Measurements from ENCODE around the gene P2RX1. TPM values are rescaled to one million over a fixed set of nuclear protein-coding genes. Genes with fewer than 3 reads are reported as not detected.

Gene P2RX1
- total and polyA plus RNA-seq, 2 donors = 19.6 to 126 TPM

DNA sequence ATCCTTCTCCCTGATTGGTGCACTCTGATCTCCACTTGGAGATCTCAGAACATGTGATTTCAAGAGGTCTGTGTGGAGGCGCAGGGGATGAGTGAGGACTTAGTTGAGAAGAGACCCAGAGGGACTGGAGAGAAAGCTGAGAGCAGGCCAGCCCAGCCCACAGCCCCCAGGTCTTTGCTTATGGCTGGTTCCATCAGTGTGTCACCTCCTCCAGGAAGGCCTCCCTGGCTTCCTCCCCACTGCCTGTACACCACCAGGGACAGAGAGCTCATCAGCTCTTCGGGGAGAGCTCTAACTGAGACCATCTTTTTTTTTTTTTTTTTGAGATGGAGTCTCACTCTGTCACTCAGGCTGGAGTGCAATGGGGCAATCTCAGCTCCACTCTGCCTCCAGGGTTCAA is 3.4 kb downstream of the P2RX1 start:
- DNase-seq (ENCODE audit: extremely low spot score) = no peak
- 91% methylated on average over 2 of the region's 2 CpGs for WGBS
- H3K27ac ChIP-seq (ENCODE audit: low read depth) = no peak overlapping the region
- no peaks in the 10 kb centered on the region for H3K36me3 ChIP-seq (ENCODE audit: insufficient read depth)
- H3K4me1 ChIP-seq (ENCODE audit: insufficient read depth) = no peaks in the 10 kb centered on the region
- no peak overlapping the region for H3K4me3 ChIP-seq (ENCODE audit: low read depth, low read length)

DNA sequence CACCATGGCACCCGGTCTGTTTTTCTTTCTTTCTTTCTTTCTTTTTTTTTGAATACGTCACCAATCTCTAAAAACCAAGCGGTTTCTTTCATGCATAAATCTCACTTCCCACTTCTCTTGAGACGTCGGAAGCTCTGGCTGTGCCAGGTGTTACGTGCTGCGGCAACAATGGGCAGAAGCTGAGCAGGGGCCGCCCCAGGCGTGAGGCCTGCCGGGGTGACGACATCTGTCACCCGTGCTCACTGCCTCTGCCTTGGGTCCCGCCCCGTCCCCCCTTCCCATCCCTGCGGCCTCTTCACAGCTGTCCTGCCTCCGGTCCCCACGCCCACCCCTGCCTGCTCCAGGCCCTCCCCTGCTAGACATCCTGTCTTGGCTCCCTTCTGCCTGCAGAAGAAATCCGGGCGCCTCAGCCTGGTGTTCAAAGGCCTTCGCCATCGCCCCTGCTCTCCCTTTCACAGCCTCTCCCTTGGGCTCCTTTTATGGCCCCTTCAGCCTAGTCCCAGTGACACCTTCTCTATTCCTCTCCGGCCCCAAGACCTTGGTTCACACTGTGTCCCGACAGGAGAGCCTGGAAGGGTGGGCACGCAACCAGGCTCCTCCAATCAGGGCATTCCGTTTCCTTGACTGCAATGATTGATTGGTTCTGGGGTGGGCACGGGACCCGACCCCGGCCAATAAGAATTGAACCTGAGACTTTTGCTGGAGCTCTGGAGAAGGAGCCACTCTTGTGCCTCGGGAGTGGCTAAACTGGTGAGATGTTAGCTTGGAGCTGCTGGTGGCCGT is 4.8 kb downstream of the P2RX1 start:
- WGBS = 46% methylated on average over 30 of the region's 30 CpGs
- H3K36me3 ChIP-seq (ENCODE audit: insufficient read depth) = no peaks in the 10 kb centered on the region
- H3K4me1 ChIP-seq (ENCODE audit: insufficient read depth) = no peaks in the 10 kb centered on the region
- H3K27ac ChIP-seq (ENCODE audit: low read depth) = no peak overlapping the region
- H3K4me3 ChIP-seq (ENCODE audit: low read depth, low read length) = no peak overlapping the region
- no peak for DNase-seq (ENCODE audit: extremely low spot score)

DNA sequence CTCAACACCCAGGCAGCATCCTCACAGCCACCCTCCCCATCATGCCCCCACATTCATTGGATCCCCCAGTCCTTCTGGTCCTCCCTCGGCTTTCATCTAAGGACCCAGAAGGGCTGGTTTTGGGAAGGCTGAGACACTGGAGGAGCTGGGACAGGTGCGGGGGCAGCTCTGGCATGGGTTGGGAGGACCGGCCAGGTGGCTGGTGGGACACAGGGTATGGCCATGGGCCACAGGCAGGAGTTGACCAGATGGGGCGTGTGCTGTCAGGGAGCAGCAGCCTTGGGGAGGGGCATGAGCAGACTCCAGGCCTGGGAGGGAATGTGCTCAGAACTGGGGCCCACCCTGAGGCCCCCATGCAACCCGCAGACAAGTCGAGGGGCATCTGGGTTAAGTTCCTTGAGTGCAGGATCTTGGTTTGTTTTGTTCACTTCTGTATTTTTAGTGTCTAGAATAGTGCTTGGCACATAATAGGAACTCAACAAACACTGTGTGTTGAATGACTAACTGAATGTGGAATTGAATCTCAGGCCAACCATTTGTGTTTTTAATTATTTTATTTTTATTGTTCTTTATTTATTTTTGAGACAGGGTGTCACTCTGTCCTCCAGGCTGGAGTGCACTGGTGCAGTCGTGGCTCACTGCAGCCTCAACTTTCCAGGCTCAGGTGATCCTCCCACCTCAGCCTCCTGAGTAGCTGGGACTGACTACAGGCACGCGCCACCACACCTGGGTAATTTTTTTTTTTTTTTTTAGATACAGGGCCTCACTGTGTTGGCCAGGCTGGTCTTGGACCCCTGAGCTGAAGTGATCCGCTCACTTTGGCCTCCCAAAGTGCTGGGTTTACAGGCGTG is 5.6 kb downstream of the P2RX1 start:
- no peak for DNase-seq (ENCODE audit: extremely low spot score)
- no peaks in the 10 kb centered on the region for H3K36me3 ChIP-seq (ENCODE audit: insufficient read depth)
- no peak overlapping the region for H3K27ac ChIP-seq (ENCODE audit: low read depth)
- WGBS = 79% methylated on average over 11 of the region's 11 CpGs
- H3K4me3 ChIP-seq (ENCODE audit: low read depth, low read length) = no peak overlapping the region
- H3K4me1 ChIP-seq (ENCODE audit: insufficient read depth) = no peaks in the 10 kb centered on the region

DNA sequence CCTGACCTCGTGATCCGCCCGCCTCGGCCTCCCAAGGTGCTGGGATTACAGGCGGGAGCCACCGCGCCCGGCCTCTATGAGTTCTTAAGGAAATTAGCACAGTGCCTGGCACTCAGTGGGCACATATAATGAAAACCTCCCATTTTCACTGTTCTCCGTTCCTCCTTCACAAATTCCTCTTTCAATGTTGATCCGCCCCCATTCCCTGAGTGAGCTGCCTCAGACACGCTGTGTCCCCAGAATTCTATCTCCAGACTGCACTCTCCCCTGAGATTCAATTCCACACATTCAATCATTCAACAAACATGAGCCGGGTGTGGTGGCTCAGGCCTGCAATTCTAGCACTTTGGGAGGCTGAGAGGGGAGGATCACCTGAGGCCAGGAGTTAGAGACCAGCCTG is 7.0 kb downstream of the P2RX1 start:
- no peak overlapping the region for H3K27ac ChIP-seq (ENCODE audit: low read depth)
- no peaks in the 10 kb centered on the region for H3K36me3 ChIP-seq (ENCODE audit: insufficient read depth)
- WGBS = 90% methylated on average over 12 of the region's 12 CpGs
- DNase-seq (ENCODE audit: extremely low spot score) = no peak
- H3K4me3 ChIP-seq (ENCODE audit: low read depth, low read length) = no peak overlapping the region
- H3K4me1 ChIP-seq (ENCODE audit: insufficient read depth) = no peaks in the 10 kb centered on the region

DNA sequence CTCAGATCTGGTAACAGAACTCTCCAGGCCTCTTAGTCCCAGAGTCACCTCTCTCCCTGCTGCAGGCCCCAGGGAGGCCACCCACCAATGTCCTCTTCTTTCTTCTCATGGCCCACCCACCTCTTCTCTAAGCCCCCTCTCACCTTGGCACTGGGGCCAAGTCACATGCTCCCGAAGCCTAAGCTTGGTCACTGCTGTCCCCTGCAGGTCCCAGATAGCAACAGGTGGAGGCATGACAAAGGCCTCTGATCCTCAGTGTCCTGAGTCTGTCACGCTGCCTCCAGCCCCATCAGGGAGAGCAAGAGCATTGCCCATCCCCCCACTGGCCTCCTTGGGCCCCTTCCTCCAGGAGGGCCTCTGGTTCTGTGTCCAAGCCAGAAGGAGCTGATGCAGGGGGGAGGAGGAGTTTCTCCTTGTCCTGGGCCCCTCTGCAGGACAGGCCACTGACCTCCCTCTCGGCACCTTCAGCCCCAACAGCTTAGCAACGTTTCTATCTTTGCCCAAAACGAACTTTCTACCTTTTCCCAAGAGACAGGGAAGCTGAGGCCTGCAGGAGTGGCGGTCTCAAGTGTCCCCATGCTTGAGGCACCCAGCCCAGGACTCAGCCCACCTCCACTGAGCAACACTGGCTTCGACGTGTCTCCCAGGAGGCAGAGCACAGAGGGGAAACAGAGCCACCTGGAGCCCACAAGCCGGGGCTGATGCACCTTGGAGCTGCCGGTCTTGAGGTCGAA is 8.6 kb downstream of the P2RX1 start:
- DNase-seq (ENCODE audit: extremely low spot score) = no peak
- Histone ChIP-seq H3K36me3 (ENCODE audit: insufficient read depth) (no peaks in the 10 kb centered on the region), H3K4me1 (ENCODE audit: insufficient read depth) (no peaks in the 10 kb centered on the region), H3K27ac (ENCODE audit: low read depth) (no peak overlapping the region), H3K4me3 (ENCODE audit: low read depth, low read length) (no peak overlapping the region)
- 79% methylated on average over 11 of the region's 11 CpGs for WGBS

DNA sequence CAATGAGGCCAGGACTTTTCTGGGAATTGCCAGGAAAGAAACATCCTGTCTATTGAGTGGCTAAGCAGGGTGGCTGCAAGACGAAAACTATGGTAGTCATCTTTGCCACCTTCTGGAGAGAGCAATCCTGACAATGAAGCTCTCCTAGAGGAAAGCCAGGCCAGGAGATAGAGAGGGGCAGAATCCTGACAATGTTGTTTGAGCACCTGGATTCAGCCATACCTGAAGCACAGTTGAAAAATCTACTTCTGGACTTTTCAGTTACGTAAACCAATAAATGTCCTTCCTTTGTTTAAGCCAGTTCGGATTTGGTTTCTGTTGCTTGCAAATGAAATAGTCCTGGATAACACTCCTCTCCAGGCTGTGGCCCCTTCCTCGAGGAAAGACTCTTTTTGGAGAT is 9.4 kb downstream of the P2RX1 start:
- no peaks in the 10 kb centered on the region for H3K36me3 ChIP-seq (ENCODE audit: insufficient read depth)
- DNase-seq (ENCODE audit: extremely low spot score) = no peak
- WGBS = 90% methylated on average over 4 of the region's 4 CpGs

DNA sequence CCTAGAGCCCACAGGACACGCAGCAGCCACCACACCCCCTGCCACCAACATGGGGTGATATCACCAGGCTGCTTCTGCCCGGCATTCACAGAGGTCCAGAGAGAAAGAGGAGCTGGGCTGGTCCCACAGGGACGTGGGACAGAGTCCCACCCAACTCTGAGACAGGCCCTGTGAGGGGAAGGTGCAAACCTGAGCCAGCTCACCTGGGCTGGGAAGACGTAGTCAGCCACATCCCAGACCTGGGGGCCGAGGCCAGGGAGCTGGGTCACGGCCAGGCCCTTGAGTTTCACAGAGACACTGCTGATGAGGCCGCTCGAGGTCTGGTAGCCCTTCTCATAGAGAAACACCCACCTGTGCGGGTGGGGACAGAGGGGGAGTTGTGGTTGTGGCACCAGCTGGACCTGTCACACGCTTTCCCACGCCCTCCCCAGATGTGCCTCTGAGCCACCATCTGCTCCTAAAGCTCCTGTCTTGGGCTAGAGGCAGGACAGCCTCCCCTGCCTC is 11.2 kb downstream of the P2RX1 start:
- Histone ChIP-seq H3K27ac (ENCODE audit: low read depth) (no peak overlapping the region), H3K4me3 (ENCODE audit: low read depth, low read length) (no peak overlapping the region), H3K4me1 (ENCODE audit: insufficient read depth) (no peaks in the 10 kb centered on the region), H3K36me3 (ENCODE audit: insufficient read depth) (no peaks in the 10 kb centered on the region)
- 84% methylated on average over 11 of the region's 11 CpGs for WGBS
- no peak for DNase-seq (ENCODE audit: extremely low spot score)

More for the DNA sequence above, 9.4 kb downstream of the P2RX1 start:
- no peak overlapping the region for H3K27ac ChIP-seq (ENCODE audit: low read depth)
- no peaks in the 10 kb centered on the region for H3K4me1 ChIP-seq (ENCODE audit: insufficient read depth)
- H3K4me3 ChIP-seq (ENCODE audit: low read depth, low read length) = no peak overlapping the region

DNA sequence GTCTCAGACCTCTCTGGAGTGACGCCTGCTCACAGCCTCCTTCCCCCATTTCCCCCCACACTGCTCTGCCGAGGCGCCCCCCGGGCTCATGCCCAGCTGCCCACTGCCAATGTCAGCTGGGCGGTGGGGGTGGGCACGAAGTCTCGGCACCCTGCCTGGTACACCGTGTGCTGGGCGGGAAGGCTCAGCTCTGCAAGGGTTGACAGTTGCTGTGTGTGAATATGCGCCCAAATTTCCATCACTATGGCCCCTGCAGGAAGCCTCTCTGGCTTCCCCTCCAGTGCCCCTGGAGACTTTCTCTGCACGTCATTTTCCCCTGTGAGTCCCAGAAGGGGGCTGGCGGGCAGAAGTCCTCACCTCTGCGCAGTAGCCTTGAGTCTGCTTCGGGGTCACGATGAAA is 11.8 kb downstream of the P2RX1 start:
- WGBS = 79% methylated on average over 15 of the region's 15 CpGs
- Histone ChIP-seq H3K27ac (ENCODE audit: low read depth) (no peak overlapping the region), H3K4me1 (ENCODE audit: insufficient read depth) (no peaks in the 10 kb centered on the region), H3K4me3 (ENCODE audit: low read depth, low read length) (no peak overlapping the region), H3K36me3 (ENCODE audit: insufficient read depth) (no peaks in the 10 kb centered on the region)
- DNase-seq (ENCODE audit: extremely low spot score) = no peak

DNA sequence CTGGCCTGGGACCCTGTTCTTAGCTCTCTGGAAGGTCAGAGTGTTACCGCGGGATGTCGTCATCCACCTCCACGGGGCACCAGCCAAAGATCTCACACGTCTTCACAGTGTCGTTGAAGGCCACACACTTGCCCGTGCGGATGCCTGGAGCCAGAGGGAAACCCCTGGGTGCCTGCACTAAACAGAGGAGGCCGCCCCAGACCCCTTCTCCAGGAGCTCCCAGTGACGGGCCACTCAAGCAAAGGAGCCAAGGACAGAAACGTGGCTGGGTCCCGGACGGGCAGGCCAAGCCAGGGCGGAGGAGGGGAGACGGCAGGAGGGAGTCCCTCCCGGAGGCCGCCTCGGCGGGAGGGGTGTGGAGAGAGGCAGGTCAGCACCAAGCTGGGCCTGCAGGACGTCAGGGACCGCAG is 12.4 kb downstream of the P2RX1 start:
- no peaks in the 10 kb centered on the region for H3K4me1 ChIP-seq (ENCODE audit: insufficient read depth)
- no peak for DNase-seq (ENCODE audit: extremely low spot score)
- 64% methylated on average over 21 of the region's 21 CpGs for WGBS
- H3K36me3 ChIP-seq (ENCODE audit: insufficient read depth) = no peaks in the 10 kb centered on the region
- H3K27ac ChIP-seq (ENCODE audit: low read depth) = no peak overlapping the region
- H3K4me3 ChIP-seq (ENCODE audit: low read depth, low read length) = no peak overlapping the region

DNA sequence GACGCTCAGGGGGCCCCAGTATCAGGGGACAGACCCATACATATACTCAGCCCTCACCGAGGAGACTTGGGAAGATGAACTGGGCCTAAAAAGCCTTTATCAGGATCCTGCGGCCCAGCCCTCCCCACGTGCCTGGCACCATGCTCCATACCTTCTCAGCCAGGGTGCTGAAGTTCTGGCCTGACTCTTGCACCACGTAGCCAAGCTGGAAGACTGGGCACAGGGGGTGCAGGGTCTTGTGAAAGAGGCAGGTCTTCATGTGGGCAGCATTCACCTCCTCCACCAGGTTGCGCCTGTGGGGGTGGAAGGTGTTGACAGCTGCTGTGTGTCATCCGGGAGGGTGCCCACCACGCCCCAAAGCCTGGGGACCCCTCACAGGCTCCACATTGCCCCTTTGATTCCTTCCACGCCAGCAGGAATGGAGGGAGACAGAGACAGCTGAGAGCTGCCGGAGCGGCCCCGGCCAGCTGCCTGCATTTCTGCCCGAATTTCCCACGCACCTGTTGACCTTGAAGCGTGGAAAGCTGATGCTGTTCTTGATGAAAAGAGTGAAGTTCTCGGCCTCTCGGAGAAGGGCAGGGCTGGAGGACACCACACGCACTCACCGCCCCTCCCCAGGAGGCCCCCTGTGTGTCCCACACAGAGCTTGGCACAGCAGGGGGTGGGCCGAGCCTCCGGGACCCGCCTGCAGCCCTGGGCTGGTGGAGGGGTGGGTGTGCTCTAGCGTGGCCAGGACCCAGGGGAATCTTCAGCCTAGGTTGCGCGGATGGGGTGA is 13.0 kb downstream of the P2RX1 start:
- WGBS = 84% methylated on average over 25 of the region's 25 CpGs
- no peak for DNase-seq (ENCODE audit: extremely low spot score)

DNA sequence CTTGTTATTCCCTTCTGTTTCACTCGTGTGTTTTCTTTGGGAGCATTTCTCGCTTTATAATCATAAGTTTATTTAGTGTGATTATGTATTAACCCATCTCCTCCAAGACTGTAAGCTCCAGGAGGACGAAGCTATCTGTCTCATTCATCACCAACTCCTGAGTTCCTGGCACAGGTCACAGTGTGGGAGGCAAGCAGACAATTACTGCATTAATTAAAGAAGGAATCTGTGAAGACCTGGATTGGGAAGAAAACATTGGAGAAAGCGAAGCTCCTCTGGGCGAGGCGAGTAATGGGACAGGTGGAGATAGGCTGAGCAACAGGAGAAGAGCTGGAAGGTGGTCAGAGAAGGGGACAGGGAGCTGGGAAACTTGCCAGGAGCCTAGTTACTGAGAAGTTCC is 15.6 kb downstream of the P2RX1 start:
- DNase-seq (ENCODE audit: extremely low spot score) = no peak
- 76% methylated on average over 6 of the region's 6 CpGs for WGBS
- Histone ChIP-seq H3K27ac (ENCODE audit: low read depth) (no peak overlapping the region), H3K4me3 (ENCODE audit: low read depth, low read length) (no peak overlapping the region), H3K36me3 (ENCODE audit: insufficient read depth) (no peaks in the 10 kb centered on the region), H3K4me1 (ENCODE audit: insufficient read depth) (no peaks in the 10 kb centered on the region)

More for the DNA sequence above, 13.0 kb downstream of the P2RX1 start:
- Histone ChIP-seq H3K36me3 (ENCODE audit: insufficient read depth) (no peaks in the 10 kb centered on the region), H3K27ac (ENCODE audit: low read depth) (no peak overlapping the region), H3K4me1 (ENCODE audit: insufficient read depth) (no peaks in the 10 kb centered on the region), H3K4me3 (ENCODE audit: low read depth, low read length) (no peak overlapping the region)

DNA sequence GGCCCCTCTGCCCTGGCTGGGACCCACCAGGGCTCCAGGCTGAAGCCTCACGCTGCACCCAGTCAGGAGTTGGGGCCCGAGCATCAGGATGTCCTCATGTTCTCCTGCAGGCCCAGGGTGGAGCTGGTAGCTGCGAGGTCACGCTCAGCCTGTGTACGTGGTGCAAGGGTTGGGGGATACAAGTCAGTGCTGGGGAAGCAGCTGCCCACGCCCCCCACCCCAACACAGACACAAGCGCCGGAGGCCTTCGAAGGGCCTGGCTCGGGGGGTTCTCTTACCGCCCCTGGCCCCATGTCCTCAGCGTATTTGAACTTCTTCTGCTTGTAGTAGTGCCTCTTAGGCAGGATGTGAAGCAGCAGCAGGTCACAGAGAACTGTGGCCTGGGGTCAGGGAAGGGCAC is 18.5 kb downstream of the P2RX1 start:
- DNase-seq (ENCODE audit: extremely low spot score) = no peak
- 94% methylated on average over 12 of the region's 12 CpGs for WGBS
- Histone ChIP-seq H3K36me3 (ENCODE audit: insufficient read depth) (no peaks in the 10 kb centered on the region), H3K27ac (ENCODE audit: low read depth) (no peak overlapping the region), H3K4me3 (ENCODE audit: low read depth, low read length) (no peak overlapping the region), H3K4me1 (ENCODE audit: insufficient read depth) (no peaks in the 10 kb centered on the region)

DNA sequence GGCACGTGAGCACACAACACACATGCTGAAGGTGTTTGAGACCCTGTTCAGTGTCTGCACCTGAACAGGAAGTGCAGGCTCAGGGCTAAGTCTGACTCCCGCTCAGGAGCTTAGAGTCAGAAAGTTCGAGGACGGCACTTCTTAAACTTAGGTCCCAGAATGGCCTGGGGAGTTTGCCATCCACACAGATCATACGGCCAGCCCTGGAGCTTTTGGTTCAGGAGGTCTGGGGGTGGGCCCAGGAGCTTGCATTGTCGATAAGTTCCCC is 19.4 kb downstream of the P2RX1 start:
- WGBS = 77% methylated on average over 6 of the region's 6 CpGs
- no peak for DNase-seq (ENCODE audit: extremely low spot score)
- no peaks in the 10 kb centered on the region for H3K36me3 ChIP-seq (ENCODE audit: insufficient read depth)
- no peak overlapping the region for H3K4me3 ChIP-seq (ENCODE audit: low read depth, low read length)
- H3K27ac ChIP-seq (ENCODE audit: low read depth) = no peak overlapping the region
- H3K4me1 ChIP-seq (ENCODE audit: insufficient read depth) = no peaks in the 10 kb centered on the region

All from urinary bladder (tissue), 4 donors.